ENCODE results near the gene HECTD2. TPM values are rescaled to one million over a fixed set of nuclear protein-coding genes. Genes with fewer than 3 reads are reported as not detected.
A peak's percentile ranks its signal among the peaks of the same experiment; 100 is the strongest.
"Not testable (repeated sequence)": the region's sequence is repeated elsewhere in the genome, so short reads cannot be mapped to it uniquely, and the experiment has no call there.

Gene HECTD2, protein sequence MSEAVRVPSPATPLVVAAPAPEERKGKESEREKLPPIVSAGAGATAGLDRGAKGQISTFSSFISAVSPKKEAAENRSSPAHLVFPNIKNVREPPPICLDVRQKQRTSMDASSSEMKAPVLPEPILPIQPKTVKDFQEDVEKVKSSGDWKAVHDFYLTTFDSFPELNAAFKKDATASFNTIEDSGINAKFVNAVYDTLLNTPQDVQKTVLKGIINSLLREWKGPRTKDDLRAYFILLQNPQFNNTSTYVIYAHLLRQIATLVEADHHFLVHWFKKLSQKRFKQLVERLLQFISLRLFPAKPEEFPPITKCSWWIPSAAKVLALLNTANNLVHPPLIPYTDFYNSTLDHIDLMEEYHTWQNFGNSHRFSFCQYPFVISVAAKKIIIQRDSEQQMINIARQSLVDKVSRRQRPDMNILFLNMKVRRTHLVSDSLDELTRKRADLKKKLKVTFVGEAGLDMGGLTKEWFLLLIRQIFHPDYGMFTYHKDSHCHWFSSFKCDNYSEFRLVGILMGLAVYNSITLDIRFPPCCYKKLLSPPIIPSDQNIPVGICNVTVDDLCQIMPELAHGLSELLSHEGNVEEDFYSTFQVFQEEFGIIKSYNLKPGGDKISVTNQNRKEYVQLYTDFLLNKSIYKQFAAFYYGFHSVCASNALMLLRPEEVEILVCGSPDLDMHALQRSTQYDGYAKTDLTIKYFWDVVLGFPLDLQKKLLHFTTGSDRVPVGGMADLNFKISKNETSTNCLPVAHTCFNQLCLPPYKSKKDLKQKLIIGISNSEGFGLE
- 1 to 10 TPM; 8.1 to 9.2 TPM for total RNA-seq
- polyA plus RNA-seq = 1.1 TPM

DNA sequence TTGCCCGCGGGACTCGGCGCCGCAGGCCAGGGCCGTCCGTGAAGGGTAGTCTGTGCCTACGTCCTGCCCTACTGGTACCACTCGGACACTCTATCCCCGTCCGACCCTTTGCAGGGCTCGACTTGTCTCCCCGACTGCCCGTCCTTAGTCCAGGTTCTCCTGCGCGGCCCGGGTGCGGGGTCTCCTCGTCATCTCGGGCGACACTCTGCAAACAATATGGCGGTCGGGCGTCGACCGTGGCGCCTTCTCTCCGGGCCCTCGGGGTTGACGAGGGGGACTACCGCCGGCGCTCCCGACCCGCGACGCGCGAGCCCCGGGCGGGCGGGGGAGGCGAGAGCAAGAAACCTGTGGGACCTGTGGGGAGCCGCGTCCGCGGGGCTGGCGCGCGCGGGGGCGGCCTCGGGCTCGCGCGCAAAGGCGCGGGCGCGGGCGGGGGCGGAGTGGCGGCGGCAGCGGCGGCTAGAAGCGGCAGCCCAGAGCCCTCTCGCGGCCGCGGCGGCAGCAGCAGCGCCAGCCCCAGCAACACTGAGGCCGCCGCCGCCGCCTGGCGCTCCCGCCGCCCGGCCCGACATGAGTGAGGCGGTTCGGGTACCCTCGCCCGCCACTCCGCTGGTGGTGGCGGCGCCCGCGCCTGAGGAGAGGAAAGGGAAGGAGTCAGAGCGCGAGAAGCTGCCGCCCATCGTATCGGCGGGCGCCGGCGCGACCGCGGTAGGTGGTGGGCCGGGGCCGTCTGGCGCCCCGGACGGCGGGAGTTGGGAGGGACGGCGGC lies at the start of gene HECTD2:
Gene HECTD2 (plus strand): TSS at position 476 of the 769 bp plus-strand sequence. CDS start 95 bp downstream, at position 571.
- peak; percentile 72 to 87 (median 87) for DNase-seq
- Histone ChIP-seq H3K27ac (ENCODE audit: low read depth, low read length) (peak within 1 kb of the TSS; percentile 95), H3K4me1 (ENCODE audit: insufficient read depth, low read length) (peaks cover 7% of the 10 kb centered on the region), H3K36me3 (ENCODE audit: insufficient read depth, low read length) (no peaks in the 10 kb centered on the region), H3K4me3 (ENCODE audit: low read length) (peak within 1 kb of the TSS; percentile 85), H3K27me3 (ENCODE audit: insufficient read depth, low read length, poor library complexity, severe bottlenecking) (no peaks in the 10 kb centered on the region), H3K9me3 (ENCODE audit: low read length) (no peaks in the 10 kb centered on the region)
- H3K27ac Mint-ChIP-seq = peak within 1 kb of the TSS; percentile 84 to 99 (median 94)
- H3K27me3 Mint-ChIP-seq = no peaks in the 10 kb centered on the region
- ChIA-PET CTCF (interaction anchor here (1.3 to 1.4 kb wide), 3 partner anchors 13 to 388 kb away, joined by 3 to 7 read pairs (median 4); partner anchors contain the start of gene TNKS2), POLR2A (interaction anchor here (0.7 to 1.1 kb wide), 3 partner anchors 32 to 503 kb away, joined by 3 to 6 read pairs (median 5); no protein-coding TSS in a partner anchor)
- H3K9me3 Mint-ChIP-seq = no peaks in the 10 kb centered on the region
- peaks cover 15 to 18% (median 16%) of the 10 kb centered on the region in 3 donors for H3K4me1 Mint-ChIP-seq
- H3K36me3 Mint-ChIP-seq = peaks cover 0 to 7% (median 0%) of the 10 kb centered on the region in 3 donors
- H3K4me3 Mint-ChIP-seq = peak within 1 kb of the TSS; percentile 85 to 96 (median 90)

DNA sequence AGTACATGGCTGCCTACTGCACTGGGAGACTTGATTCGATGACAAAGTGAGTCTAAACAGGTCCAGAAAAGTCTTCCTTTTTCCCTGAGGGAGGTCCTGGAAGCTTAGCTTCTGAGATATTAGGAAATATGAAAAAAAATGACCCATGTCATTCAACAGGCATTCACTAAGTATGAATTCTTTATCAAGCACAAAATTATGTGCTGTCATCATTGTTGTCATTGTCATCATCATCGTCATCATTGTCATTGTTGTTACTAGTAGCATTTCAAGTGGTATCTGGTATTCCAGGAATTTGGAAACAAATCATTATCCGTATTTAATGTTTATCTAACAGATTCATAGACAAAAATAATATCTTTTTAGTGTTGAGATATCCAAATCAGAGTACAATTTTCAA lies 49.7 kb upstream of the HECTD2 start:
- no peak overlapping the region for H3K4me3 ChIP-seq (ENCODE audit: low read length)
- DNase-seq = no peak
- Mint-ChIP-seq H3K27me3 (peaks cover 31 to 72% of the 10 kb centered on the region in 2 donors), H3K4me1 (no peaks in the 10 kb centered on the region), H3K9me3 (peaks cover 0 to 4% (median 3%) of the 10 kb centered on the region in 5 donors), H3K27ac (no peak overlapping the region), H3K36me3 (peaks cover 0 to 6% (median 0%) of the 10 kb centered on the region in 3 donors), H3K4me3 (no peak overlapping the region)
- no peak overlapping the region for H3K27ac ChIP-seq (ENCODE audit: low read depth, low read length)
- no peaks in the 10 kb centered on the region for H3K4me1 ChIP-seq (ENCODE audit: insufficient read depth, low read length)
- no peaks in the 10 kb centered on the region for H3K27me3 ChIP-seq (ENCODE audit: insufficient read depth, low read length, poor library complexity, severe bottlenecking)
- ChIA-PET POLR2A (no interaction called here), CTCF (no interaction called here)
- no peaks in the 10 kb centered on the region for H3K9me3 ChIP-seq (ENCODE audit: low read length)
- no peaks in the 10 kb centered on the region for H3K36me3 ChIP-seq (ENCODE audit: insufficient read depth, low read length)

DNA sequence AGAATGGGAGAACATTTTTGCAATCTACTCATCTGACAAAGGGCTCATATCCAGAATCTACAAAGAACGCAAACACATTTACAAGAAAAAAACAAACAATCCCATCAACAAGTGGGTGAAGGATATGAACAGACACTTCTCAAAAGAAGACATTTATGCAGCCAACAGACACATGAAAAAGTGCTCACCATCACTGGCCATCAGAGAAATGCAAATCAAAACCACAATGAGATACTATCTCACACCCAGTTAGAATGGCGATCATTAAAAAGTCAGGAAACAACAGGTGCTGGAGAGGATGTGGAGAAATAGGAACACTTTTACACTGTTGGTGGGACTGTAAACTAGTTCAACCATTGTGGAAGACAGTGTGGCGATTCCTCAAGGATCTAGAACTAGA lies 44.6 kb upstream of the HECTD2 start:
- H3K4me1 ChIP-seq (ENCODE audit: insufficient read depth, low read length); H3K4me1 Mint-ChIP-seq; H3K27me3 ChIP-seq (ENCODE audit: insufficient read depth, low read length, poor library complexity, severe bottlenecking); H3K9me3 ChIP-seq (ENCODE audit: low read length); POLR2A ChIA-PET; CTCF ChIA-PET; H3K4me3 ChIP-seq (ENCODE audit: low read length); H3K4me3 Mint-ChIP-seq; H3K36me3 ChIP-seq (ENCODE audit: insufficient read depth, low read length); DNase-seq; H3K36me3 Mint-ChIP-seq; H3K27ac Mint-ChIP-seq; H3K27ac ChIP-seq (ENCODE audit: low read depth, low read length): not testable (repeated sequence)
- peaks cover 0 to 10% (median 4%) of the 10 kb centered on the region in 5 donors for H3K9me3 Mint-ChIP-seq
- peaks cover 23 to 72% of the 10 kb centered on the region in 2 donors for H3K27me3 Mint-ChIP-seq

DNA sequence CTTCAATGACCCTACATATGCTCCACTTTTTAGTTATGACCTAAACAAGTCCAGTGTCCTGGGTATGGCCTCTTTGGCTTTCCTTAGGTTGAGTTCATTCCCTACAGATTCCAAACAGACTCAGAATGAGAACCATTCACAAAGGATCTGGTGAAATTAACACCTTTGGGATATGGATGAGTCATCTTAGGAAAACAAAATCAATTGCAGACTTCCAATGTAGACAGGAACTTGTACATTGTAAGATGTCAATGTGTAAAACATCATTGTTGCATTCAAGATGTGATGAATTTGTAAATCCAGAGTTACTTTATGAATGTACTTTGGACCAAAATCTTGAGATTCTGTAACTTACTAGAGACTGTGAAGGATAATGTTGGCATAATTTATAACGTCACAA lies 43.4 kb upstream of the HECTD2 start:
- no peak overlapping the region for H3K4me3 Mint-ChIP-seq
- H3K27ac Mint-ChIP-seq = no peak overlapping the region
- H3K4me1 ChIP-seq (ENCODE audit: insufficient read depth, low read length) = no peaks in the 10 kb centered on the region
- no peak overlapping the region for H3K27ac ChIP-seq (ENCODE audit: low read depth, low read length)
- no peaks in the 10 kb centered on the region for H3K36me3 ChIP-seq (ENCODE audit: insufficient read depth, low read length)
- no peaks in the 10 kb centered on the region for H3K4me1 Mint-ChIP-seq
- no peak for DNase-seq
- H3K9me3 ChIP-seq (ENCODE audit: low read length) = no peaks in the 10 kb centered on the region
- CTCF ChIA-PET = no interaction called here
- POLR2A ChIA-PET = no interaction called here
- no peak overlapping the region for H3K4me3 ChIP-seq (ENCODE audit: low read length)
- peaks cover 0 to 15% (median 6%) of the 10 kb centered on the region in 5 donors for H3K9me3 Mint-ChIP-seq
- H3K27me3 Mint-ChIP-seq = peaks cover 24 to 63% of the 10 kb centered on the region in 2 donors
- H3K36me3 Mint-ChIP-seq = peaks cover 0 to 6% (median 0%) of the 10 kb centered on the region in 3 donors
- H3K27me3 ChIP-seq (ENCODE audit: insufficient read depth, low read length, poor library complexity, severe bottlenecking) = no peaks in the 10 kb centered on the region

DNA sequence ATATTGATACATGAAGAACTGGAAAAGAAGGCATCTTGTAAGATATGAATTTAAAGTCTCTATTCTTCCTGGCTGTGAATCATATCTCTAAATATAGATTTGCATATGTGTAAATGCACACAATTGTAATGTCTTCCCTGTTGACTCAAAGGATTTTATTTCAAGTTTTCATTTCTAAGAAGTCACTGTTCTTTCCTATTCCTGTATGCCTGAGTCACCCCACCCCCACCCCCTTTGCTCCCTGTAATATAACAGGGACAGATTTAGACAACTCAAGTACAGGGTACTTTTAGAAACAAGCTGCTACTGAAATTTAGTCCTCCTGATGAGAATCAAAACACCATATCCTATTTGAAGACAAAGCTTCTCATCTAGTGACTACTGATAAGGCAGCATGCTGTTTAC lies 43.0 kb upstream of the HECTD2 start:
- Histone ChIP-seq H3K27me3 (ENCODE audit: insufficient read depth, low read length, poor library complexity, severe bottlenecking) (no peaks in the 10 kb centered on the region), H3K36me3 (ENCODE audit: insufficient read depth, low read length) (no peaks in the 10 kb centered on the region), H3K4me1 (ENCODE audit: insufficient read depth, low read length) (no peaks in the 10 kb centered on the region), H3K9me3 (ENCODE audit: low read length) (no peaks in the 10 kb centered on the region), H3K4me3 (ENCODE audit: low read length) (no peak overlapping the region), H3K27ac (ENCODE audit: low read depth, low read length) (no peak overlapping the region)
- Mint-ChIP-seq H3K36me3 (peaks cover 0 to 6% (median 0%) of the 10 kb centered on the region in 3 donors), H3K27ac (no peak overlapping the region), H3K9me3 (peaks cover 0 to 13% (median 6%) of the 10 kb centered on the region in 5 donors), H3K4me3 (no peak overlapping the region), H3K27me3 (peaks cover 24 to 59% of the 10 kb centered on the region in 2 donors), H3K4me1 (no peaks in the 10 kb centered on the region)
- CTCF ChIA-PET = no interaction called here
- POLR2A ChIA-PET = no interaction called here
- no peak for DNase-seq

DNA sequence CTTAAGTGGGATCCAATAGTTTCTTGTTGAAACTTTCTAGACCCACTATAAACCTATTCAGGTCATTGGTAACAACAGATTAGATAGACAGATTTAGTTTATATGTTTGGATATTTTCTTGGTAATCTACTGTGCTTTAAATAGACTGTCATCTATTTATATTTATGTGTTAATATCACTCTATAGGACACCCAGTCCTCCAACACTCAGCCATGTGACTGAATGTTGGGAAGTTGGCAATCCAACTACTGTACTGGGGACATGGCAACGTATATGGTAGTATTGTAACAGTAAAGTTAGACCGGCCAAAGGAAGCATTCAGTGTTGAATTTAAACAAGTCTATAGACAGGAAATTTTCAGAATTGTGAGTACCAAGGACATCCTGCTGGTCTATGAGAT lies 42.6 kb upstream of the HECTD2 start:
- no peak overlapping the region for H3K4me3 ChIP-seq (ENCODE audit: low read length)
- no peak overlapping the region for H3K27ac ChIP-seq (ENCODE audit: low read depth, low read length)
- CTCF ChIA-PET = no interaction called here
- H3K4me1 Mint-ChIP-seq = no peaks in the 10 kb centered on the region
- no peaks in the 10 kb centered on the region for H3K9me3 ChIP-seq (ENCODE audit: low read length)
- H3K36me3 ChIP-seq (ENCODE audit: insufficient read depth, low read length) = no peaks in the 10 kb centered on the region
- H3K4me3 Mint-ChIP-seq = no peak overlapping the region
- peaks cover 0 to 6% (median 0%) of the 10 kb centered on the region in 3 donors for H3K36me3 Mint-ChIP-seq
- no peaks in the 10 kb centered on the region for H3K4me1 ChIP-seq (ENCODE audit: insufficient read depth, low read length)
- POLR2A ChIA-PET = no interaction called here
- DNase-seq = no peak
- peaks cover 0 to 12% (median 6%) of the 10 kb centered on the region in 5 donors for H3K9me3 Mint-ChIP-seq
- H3K27me3 Mint-ChIP-seq = peaks cover 22 to 54% of the 10 kb centered on the region in 2 donors
- no peaks in the 10 kb centered on the region for H3K27me3 ChIP-seq (ENCODE audit: insufficient read depth, low read length, poor library complexity, severe bottlenecking)
- no peak overlapping the region for H3K27ac Mint-ChIP-seq

DNA sequence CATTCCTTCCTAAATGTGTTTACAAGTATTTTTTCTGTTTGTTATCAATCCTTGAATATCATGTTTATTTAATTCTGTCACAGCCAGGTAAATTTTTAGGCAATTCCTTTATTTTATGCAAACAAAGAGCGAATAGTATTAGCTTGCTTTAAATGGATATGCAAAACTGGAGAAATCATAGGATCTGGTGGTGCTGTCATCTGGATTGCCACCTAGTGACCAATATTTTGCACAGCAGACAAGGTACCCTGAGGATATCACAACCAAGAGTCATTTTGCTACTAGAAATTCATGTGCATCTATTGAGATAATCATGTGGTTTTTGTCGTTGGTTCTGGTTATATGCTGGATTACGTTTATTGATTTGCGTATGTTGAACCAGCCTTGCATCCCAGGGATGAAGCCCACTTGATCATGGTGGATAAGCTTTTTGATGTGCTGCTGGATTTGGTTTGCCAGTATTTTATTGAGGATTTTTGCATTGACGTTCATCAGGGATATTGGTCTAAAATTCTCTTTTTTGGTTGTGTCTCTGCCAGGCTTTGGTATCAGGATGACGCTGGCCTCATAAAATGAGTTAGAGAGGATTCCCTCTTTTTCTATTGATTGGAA lies 40.1 kb upstream of the HECTD2 start:
- DNase-seq; H3K27ac Mint-ChIP-seq; H3K4me3 Mint-ChIP-seq; H3K27me3 ChIP-seq (ENCODE audit: insufficient read depth, low read length, poor library complexity, severe bottlenecking); H3K36me3 ChIP-seq (ENCODE audit: insufficient read depth, low read length); H3K4me1 Mint-ChIP-seq; POLR2A ChIA-PET; H3K4me1 ChIP-seq (ENCODE audit: insufficient read depth, low read length); H3K27ac ChIP-seq (ENCODE audit: low read depth, low read length); H3K36me3 Mint-ChIP-seq; H3K9me3 ChIP-seq (ENCODE audit: low read length); H3K4me3 ChIP-seq (ENCODE audit: low read length): not testable (repeated sequence)
- H3K27me3 Mint-ChIP-seq = peaks cover 14 to 37% of the 10 kb centered on the region in 2 donors
- CTCF ChIA-PET = interaction anchor here (0.6 to 0.8 kb wide), 2 partner anchors 9 to 36 kb away, joined by 3 read pairs; no protein-coding TSS in a partner anchor
- H3K9me3 Mint-ChIP-seq = peaks cover 17 to 32% (median 22%) of the 10 kb centered on the region in 5 donors

Measured in CD8-positive, alpha-beta memory T cell (primary cell).